C1 segment of cervical spinal cord (tissue), 14 donors: ENCODE results near the gene KPNA6.
"Not testable (repeated sequence)": the region's sequence is repeated elsewhere in the genome, so short reads cannot be mapped to it uniquely, and the experiment has no call there.

Source experiments
- DNase-seq, 14 donors: peaks; one replicate each; lab custom pipeline; 2025; lab: John Stamatoyannopoulos, UW

The KPNA6 gene

GRCh38 chr1:32100359-32100758 is 7.5 kb upstream of the KPNA6 start:
- peak in 4 of 14 donors; percentile 6 to 44 (median 16) for DNase-seq

DNA sequence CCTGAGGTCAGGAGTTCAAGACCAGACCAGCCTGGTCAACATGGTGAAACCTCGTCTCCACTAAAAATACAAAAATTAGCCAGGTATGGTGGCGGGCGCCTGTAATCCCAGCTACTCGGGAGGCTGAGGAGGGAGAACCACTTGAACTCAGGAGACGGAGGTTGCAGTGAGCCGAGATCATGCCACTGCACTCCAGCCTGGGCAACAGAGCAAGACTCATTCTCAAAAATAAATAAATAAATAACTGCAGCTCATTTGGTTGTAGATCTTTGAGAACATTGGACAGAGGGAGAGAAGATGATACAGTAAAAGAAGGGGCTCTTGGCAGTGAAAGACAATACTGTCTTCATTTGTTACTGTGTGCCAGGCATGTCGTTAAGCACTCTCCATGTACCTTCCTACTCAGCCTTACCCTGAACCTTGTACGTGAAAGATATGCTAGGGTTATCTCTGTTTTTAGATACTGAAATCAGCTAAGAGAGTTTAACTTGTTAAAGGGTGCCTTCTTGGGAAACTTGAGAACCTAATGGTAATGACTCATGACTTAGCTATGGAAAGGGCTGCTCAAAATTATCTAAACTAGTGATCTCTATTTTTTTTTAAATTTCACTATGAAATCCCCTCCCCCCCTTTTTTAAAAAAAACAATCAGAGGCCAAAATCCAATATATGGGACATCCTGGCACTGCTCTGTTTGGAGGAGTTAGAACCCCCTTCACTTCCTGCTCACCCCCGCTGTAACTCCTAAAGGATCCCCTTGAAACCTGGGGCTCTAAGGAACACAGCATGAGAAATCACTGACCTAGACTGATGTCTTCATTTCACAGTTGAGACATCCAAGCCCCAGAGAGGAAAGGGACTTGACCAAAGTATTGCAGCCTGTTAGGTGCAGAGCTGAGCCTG is 6.8 kb upstream of the KPNA6 start:
- DNase-seq = no peak

- DNase-seq = no peak
Measured at GRCh38 chr1:32104127-32104526, 3.7 kb upstream of the KPNA6 start.

GRCh38 chr1:32105338-32105737 is 2.5 kb upstream of the KPNA6 start:
- no peak for DNase-seq

- DNase-seq = no peak
Measured at GRCh38 chr1:32106663-32107275, 1.1 kb upstream of the KPNA6 start.

DNA sequence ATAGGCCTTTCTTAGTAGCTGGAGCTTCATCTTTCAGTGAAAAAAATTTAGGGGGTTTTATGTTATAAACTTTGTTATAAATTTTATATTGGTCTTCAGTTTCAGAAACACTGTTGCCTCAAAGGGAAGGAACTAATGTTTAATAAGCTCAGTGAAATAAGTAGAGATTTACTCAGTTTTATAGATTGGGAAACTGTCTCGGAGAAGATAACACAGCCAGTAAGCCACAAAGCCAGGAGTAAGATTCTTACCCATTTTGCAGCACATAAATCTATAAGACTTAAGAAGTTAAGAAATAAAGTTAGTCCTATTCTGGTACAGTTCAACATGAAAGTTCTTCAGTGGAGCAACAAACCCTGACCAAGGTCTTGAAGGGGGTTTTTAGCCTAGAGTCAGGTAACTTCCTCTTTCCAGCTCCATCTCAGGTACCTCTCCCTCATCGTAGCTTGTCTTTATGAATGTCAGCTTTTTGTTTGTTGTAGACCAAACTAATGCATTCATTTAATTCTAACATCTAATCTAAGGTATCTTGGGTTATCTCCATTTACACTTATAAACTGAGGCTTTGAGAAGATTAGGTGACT is 3.3 kb downstream of the KPNA6 start:
- no peak for DNase-seq

- DNase-seq = no peak
Measured at GRCh38 chr1:32111789-32112188, 3.9 kb downstream of the KPNA6 start.

DNA sequence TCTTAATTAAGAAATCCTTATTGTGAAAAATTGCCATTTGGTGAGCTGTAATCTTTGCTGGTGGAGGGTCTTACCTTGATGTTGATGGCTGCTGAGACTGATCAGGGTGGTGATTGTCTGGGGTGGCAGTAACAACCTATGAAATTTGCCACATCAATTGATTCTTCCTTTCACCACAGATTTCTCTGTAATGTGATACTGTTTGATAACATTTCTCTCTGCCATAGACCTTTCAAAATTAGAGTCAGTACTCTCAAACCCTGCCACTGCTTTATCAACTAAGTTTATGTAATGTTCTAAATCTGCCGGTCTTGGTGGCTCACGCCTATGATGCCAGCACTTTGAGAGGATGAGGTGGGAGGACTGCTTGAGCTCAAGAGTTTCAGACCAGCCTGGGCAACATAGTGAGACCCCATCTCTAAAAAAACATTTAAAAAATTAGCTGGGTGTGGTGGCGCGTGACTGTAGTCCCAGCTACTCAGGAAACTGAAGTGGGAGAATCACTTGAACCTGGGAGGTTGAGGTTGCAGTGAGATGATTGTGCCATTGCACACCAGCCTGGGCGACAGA is 5.0 kb downstream of the KPNA6 start:
- no peak for DNase-seq

DNA sequence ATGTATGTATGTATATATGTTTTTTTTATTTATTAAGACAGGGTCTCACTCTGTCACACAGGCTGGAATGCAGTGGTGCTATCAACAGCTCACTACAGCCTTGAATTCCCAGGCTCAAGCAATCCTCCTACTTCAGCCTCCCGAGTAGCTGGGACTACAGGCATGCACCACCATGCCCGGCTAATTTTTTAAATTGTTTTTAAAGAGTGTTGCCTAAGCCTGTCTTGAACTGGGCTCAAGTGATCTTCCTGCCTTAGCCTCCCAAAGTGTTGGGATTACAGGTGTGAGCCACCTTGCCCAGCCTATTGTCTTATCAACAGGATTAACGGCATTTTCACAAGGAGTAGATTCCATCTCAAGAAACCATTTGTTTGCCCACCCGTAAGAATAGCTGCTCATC is 5.6 kb downstream of the KPNA6 start:
- not testable (repeated sequence) for DNase-seq

GRCh38 chr1:32114420-32114819 is 6.6 kb downstream of the KPNA6 start:
- no peak for DNase-seq

- no peak for DNase-seq
Measured at GRCh38 chr1:32115496-32115895, 7.6 kb downstream of the KPNA6 start.

GRCh38 chr1:32116531-32116930 is 8.7 kb downstream of the KPNA6 start:
- no peak for DNase-seq

- DNase-seq = no peak
Measured at GRCh38 chr1:32122151-32122550, 14.3 kb downstream of the KPNA6 start.

DNA sequence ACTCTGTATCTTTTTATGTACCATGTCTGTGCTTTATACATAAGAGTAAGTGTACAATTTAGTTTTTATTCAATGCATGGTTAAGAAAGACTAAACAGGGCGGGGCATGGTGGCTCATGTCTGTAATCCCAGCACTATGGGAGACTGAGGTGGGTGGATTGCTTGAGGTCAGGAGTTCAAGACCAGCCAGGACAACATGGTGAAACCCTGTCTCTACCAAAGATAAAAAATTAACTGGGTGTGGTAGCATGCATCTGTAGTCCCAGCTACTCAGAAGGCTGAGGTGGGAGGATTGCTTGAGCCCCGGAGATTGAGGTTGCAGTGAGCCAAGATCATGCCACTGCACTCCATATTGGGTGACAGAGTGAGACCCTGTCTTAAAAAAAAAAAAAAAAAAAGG is 15.5 kb downstream of the KPNA6 start:
- not testable (repeated sequence) for DNase-seq

GRCh38 chr1:32125313-32125712 is 17.5 kb downstream of the KPNA6 start:
- DNase-seq = no peak

DNA sequence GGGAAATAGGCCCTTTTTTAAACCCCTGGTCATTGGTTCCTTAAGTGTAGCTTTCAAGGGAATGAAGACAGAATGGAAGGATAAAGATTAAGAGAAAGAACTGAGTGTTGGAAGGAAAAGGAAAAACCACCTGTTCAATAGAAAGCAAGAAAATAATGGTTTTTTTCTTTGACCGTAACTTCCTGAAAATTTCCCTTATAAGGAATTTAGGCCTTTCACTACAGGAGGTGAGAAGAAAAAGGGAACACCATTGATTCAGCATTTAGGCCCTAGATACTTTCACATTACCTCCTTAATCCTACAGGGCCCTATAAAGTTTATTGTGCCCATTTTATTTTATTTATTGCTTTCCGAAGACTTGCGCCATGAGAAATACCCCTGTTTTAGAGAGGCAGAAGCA is 18.9 kb downstream of the KPNA6 start:
- no peak for DNase-seq

GRCh38 chr1:32127409-32128198 is 19.7 kb downstream of the KPNA6 start:
- no peak for DNase-seq

DNA sequence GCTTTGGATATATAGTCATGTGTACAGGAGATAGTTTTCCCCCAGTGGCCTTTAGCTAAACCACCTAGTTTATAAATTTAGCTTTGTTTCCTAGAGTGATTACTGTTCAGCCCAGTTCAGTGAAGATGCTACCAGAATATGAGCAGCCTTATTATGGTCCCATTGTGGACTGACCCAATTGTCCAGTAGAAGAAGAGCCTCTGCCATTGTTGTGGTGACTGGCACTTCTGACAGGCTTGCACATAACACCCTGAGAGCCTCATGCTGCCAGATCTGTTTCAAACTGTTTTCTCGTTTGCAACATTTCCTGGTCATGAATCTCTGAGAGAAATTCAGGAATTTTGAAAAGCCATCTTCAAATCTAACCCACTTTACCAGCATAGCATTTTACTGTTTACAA is 20.6 kb downstream of the KPNA6 start:
- DNase-seq = peak in 1 of 14 donors; percentile 3

DNA sequence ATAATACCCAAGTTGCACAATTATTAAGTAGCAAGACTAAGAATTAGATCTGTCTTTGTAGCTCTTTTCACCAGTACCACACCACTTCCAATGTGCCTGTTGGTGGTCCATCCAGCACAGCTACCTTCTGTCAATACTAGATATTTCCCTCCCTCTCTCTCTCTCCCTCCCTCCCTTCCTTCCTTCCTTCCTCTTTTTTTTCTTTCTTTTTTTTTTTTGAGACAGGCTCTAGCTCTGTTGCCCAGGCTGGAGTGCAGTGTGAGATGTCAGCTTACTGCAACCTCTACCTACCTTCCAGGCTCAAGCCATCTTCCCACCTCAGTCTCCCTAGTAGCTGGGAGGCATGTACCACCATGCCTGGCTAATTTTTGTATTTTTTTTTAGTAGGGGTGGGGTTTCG is 21.1 kb downstream of the KPNA6 start:
- DNase-seq = no peak

DNA sequence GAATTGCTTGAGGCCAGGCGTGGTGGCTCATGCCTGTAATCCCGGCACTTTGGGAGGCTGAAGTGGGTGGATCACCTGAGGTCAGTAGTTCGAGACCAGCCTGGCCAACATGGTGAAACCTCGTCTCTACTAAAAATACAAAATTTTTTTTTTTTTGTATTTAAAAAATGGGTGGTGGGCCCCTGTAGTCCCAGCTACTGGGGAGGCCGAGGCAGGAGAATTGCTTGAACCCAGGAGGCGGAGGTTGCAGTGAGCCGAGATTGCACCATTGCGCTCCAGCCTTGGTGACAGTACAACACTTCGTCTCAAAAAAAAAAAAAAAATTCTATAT is 26.1 kb downstream of the KPNA6 start:
- not testable (repeated sequence) for DNase-seq

DNA sequence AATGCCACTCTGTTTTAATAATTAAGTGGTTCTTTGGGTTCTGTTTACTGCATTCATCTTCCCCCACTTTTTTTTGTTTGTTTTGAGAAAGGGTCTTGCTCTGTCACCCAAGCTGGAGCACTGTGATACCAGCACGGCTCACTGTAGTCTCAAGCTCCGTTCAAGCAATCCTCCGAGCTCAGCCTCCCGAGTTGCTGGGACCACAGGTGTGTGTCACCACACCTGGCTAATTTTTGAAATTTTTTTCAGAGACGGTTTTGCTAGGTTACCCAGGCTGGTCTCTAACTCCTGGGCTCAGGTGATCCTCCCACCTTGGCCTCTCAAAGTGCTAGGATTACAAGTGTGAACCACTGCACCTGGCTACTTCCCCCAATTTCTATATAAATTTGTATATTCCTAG is 29.3 kb downstream of the KPNA6 start:
- no peak for DNase-seq

- no peak for DNase-seq
Measured at GRCh38 chr1:32138965-32139364, 31.1 kb downstream of the KPNA6 start.
